HG02840 (cell line): ENCODE results near the gene TMTC2.

Experiments used
- ATAC-seq: cut with Tn5 transposase; IDR thresholded peaks from one replicate; pipeline ENCODE4 v1.9.1; 2021; ENCODE audit warnings: mild to moderate bottlenecking, moderate library complexity, moderate number of reproducible peaks; ENCODE audit not compliant: unreplicated experiment, low FRiP score

Gene TMTC2

DNA sequence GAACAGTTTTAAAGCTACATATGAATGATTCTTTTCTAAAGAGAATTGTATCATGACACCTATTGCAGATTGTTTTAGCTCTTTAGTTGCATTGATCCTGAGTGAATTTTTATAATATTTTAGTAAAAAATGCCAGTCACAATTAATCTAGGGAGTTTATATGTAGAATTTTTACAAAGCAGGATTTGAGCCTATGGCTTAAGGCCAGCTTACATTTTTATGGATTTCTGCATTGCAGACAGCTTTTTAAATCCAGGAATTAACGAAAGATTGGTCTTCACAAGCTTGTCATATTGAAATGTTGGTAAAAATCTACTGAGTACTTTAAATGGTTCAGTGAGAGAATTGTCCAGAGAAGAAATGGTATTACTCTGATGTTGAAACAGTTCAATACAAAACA is 358.0 kb downstream of the TMTC2 start:
- ATAC-seq: no peak

DNA sequence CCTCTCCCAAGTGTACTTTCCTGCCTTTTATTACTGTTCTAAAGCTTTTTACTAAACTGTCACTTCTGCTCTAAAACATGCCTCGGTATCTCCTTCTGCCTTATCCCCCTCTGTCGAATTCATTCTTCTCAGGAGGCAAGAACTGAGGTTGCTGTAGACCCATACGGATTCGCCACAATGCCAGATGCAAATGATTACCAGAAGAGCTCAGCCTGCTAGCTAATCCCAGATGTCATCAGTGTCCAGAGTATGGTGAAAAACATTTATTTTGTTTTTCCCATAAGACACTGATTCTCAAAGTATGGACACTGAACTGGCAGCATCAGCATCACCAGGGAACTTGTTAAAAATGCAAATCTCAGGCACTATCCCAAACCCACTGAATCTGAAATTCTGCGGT is 359.3 kb downstream of the TMTC2 start:
- ATAC-seq: no peak

DNA sequence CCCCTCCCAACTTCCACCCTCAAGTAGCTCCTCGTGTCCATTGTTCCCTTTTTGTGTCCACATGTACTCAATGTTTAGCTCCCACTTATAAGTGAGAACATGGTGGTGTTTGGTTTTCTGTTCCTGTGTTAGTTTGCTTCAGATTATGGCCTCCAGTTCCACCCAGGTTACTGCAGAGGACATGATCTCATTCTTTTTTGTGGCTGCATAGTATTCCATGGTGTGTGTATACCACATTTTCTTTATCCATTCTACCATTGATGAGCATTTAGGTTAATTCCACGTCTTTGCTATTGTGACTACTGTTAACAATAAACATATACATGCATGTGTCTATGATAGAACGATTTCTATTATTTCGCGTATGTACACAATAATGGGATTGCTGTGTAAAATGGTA is 362.6 kb downstream of the TMTC2 start:
- ATAC-seq: no peak

GRCh38 chr12:83052890-83053541 is 366.3 kb downstream of the TMTC2 start:
- no peak for ATAC-seq

GRCh38 chr12:83057436-83057835 is 370.7 kb downstream of the TMTC2 start:
- ATAC-seq: no peak

- no peak for ATAC-seq
These were observed 372.4 kb downstream of the TMTC2 start for GRCh38 chr12:83059107-83059506.

DNA sequence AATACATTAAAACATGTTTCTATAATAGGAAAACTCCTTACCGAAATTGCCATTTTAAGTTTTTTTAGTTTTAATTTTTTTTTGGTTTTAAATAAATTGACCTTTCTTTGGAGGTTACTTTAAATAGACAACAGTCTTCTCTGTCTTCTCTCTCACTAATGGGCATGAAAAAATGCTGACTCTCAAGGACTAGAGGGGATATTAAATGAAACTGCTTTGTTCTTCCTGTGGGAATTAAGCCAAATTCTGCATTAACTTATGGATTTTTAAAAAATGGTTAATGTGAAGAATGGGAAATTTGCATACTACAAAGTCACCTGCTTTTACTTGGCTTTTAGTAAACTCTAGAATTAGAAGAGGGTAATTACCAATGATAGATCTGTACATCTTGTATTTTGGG is 378.9 kb downstream of the TMTC2 start:
- no peak for ATAC-seq

DNA sequence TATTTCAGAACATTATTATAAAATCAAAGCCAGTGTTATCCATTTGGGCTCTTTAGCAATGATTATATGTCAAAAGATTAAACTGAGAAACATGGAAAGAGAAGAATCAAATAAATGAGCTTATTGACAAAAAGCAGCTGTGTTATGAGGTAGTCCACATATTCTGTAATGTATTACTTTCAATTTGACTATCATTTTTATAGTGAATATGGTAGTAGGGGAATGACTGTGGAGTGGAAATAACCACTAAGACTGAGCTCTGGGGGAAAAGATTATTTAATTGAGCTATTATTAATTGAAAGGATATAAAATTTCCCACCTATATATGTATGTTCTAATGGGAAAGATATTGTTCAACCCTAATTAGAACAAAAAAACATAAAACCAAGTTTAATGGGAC is 381.3 kb downstream of the TMTC2 start:
- ATAC-seq: no peak

DNA sequence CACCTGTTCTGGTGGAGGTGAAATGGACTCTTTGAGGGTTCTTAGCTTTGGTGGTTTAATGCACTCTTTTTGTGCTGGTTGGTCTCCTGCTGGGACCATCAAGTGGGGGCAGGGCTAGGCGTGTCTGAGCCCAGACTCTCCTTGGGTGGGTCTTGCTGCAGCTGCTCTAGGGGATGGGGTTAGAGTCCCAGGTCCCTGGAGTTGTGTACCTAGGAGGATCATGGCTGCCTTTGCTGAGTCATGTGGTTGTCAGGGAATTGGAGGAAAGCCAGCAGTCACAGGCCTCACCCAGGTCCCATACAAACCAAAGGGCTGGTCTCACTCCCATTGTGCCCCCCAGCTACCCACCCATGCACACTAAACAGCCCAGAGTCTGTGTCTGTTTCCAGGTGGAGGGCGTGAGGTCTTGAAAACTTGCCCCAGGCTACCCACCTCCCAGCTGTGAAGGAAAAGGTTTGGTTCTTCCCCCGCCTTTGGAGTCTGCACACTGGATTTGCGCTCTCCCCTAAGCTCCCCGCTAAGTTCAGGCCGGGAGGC is 387.7 kb downstream of the TMTC2 start:
- no peak for ATAC-seq

DNA sequence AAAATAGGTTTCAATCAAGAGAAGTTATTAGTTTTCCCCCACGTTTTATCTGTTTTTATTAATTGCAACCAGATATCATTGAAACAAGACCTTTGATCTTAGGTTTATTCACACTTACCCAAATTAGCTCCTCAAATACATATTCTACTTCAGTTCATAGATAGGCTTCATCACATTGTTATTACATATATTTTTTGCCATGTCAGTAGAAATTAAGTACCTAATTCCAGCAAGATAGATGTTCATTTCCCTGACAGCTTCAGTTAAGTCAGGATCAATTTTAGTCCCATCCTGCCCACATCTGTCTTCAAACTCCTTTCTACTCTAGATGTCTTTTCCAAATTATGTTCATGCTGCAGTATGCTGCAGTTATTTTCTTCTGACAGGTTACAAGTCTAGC is 388.8 kb downstream of the TMTC2 start:
- no peak for ATAC-seq

DNA sequence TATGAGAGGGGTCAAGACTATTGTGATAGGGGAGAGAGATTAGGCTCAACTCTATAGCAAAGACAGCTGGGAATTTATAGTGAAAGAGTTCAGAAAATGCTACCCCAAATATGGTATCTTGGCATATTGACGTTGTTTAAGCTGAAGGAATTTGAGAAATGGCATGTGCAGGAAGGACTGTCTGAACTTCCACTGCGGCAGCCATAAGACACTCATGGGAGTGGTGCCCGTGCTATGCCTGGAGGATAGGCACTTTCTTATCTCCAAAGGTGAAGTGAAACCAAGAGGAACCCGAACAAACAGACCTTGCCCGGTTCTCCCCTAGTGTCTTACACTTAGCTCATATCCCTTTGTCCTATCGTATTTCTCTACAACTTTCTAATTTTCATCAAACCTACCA is 390.3 kb downstream of the TMTC2 start:
- ATAC-seq: no peak

DNA sequence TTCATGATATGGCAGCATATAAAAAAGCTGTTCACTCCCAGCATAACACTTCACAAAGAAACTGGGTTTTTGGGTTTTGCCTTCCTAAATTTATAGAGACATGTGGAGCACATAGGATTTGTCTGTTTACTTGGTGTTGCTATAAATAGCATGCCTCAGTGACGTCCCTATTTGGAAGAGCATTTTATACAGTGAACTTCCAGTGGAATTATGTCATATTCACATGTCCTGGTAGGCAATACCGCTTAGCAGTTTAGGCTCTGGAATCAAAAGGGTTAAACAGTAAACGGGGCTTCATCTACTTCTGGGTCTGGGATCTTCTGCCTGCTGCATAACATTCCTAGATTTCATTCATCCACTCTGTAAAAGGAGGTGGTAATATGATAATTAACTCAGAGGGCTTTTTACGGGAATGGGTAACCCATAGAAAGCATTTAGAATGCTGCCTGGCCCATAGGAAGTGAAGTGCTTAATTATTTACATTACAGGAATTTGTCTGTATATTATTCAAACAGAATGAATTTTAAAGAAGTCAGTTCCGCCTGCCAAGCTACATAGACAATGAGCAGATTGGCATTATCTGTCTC is 396.1 kb downstream of the TMTC2 start:
- ATAC-seq: no peak

- ATAC-seq: no peak
These were observed 396.9 kb downstream of the TMTC2 start for GRCh38 chr12:83083616-83084015.

GRCh38 chr12:83084516-83085234 is 398.0 kb downstream of the TMTC2 start:
- no peak for ATAC-seq

DNA sequence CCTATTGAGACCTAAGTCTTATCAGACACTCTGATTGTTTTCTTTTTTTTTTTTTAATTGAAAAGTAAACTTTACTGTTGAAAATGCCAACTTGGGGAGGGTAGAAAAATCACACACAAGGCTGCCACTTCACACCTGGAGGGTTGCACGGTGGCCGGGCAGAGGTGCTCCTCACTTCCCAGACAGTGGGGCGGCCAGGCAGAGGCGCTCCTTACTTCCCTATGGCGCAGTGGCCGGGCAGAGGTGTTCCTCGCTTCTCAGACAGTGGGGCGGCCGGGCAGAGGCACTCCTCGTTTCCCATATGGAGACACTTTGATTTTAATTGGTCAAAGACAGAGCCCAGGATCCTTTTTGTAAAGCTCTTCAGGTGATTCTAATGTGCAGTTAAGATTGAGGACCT is 399.3 kb downstream of the TMTC2 start:
- ATAC-seq: no peak

GRCh38 chr12:83089575-83089974 is 402.9 kb downstream of the TMTC2 start:
- no peak for ATAC-seq

DNA sequence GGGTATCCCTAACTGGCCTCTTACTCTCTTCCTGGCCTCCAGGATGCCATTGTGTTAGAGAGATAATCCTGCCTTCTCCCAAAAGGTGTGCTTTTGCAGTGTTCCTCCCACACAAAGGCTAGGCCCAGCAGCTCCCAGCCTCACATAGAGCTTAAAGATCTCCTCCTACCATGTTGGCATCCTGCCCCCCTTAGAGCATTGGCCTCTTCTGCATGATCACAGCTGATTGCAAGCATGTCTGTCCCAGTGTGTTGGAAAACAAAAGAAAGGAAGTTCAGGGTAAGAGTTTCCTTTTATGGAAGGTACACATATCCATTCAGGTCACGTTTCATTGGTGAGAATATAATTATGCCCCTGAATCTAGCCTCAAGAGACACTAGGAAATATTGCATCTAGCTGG is 405.4 kb downstream of the TMTC2 start:
- ATAC-seq: no peak

DNA sequence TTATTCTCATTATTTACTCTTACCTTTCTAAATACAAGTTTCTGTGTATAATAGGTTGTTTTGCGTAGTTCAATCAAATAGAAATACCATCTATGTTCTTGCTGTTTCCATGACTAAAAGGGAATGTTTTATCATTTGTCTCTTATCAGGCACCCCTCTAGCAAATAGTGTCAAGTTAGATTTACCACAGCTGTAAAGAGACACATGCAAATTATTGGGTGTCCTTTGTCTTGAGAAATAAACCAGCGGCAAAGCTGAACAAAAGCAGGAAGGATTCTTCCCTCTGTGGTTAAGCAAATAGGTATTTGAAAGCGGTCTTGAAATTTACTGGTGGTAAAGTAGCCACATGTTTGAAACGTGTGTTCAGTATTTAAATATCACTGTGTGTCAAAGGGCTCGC is 405.9 kb downstream of the TMTC2 start:
- no peak for ATAC-seq

DNA sequence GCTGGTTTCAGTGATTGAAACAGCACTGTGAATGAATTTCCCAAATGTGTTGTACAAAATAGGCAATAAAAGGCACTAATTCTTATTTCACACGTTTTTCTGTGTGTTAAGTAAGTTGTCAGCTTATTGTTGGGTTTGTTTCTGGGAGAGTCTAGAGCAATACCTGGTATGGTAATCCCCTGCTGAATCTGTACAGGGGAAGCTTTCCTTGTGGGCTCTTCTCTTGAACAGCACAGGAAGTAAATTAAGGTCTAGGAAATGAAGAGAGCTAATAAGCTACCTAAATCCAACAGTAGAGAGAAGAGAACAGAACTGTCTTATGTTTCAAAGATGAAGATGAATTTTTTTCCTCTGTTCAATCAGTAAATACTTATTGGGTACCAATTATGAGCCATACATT is 406.7 kb downstream of the TMTC2 start:
- no peak for ATAC-seq

- no peak for ATAC-seq
These were observed 411.1 kb downstream of the TMTC2 start for GRCh38 chr12:83097643-83098342.

- ATAC-seq: no peak
These were observed 412.7 kb downstream of the TMTC2 start for GRCh38 chr12:83099436-83099835.
